Measurements from ENCODE around the gene LRRC8E. TPM values are rescaled to one million over a fixed set of nuclear protein-coding genes. Genes with fewer than 3 reads are reported as not detected.

LRRC8E gene
- total and polyA plus RNA-seq, 4 donors = 1.8 to 3.3 (median 2.4) TPM; not detected in 1

- Histone ChIP-seq H3K27ac (ENCODE audit: low read depth in 1 of 2, low read length in 2 of 2) (no peak overlapping the region), H3K4me1 (ENCODE audit: control insufficient read depth in 4 of 4, insufficient read depth in 4 of 4, low read length in 3 of 4) (no peaks in the 10 kb centered on the region), H3K9ac (ENCODE audit: low read depth in 1 of 2, low read length in 2 of 2) (no peak overlapping the region), H3K9me3 (ENCODE audit: control insufficient read depth in 4 of 4, low read length in 3 of 4) (no peaks in the 10 kb centered on the region), H3K36me3 (ENCODE audit: control insufficient read depth in 4 of 4, insufficient read depth in 3 of 4, low read depth in 1 of 4, low read length in 3 of 4) (no peaks in the 10 kb centered on the region), H3K4me3 (ENCODE audit: low read depth in 1 of 3, low read length in 3 of 3) (no peak overlapping the region), H3K27me3 (ENCODE audit: control insufficient read depth in 4 of 4, insufficient read depth in 4 of 4, low read length in 3 of 4) (no peaks in the 10 kb centered on the region)
- 94% methylated on average over 19 of the region's 19 CpGs for WGBS
- DNase-seq (ENCODE audit: low spot score) = no peak
- TF ChIP-seq, protein P1, sequence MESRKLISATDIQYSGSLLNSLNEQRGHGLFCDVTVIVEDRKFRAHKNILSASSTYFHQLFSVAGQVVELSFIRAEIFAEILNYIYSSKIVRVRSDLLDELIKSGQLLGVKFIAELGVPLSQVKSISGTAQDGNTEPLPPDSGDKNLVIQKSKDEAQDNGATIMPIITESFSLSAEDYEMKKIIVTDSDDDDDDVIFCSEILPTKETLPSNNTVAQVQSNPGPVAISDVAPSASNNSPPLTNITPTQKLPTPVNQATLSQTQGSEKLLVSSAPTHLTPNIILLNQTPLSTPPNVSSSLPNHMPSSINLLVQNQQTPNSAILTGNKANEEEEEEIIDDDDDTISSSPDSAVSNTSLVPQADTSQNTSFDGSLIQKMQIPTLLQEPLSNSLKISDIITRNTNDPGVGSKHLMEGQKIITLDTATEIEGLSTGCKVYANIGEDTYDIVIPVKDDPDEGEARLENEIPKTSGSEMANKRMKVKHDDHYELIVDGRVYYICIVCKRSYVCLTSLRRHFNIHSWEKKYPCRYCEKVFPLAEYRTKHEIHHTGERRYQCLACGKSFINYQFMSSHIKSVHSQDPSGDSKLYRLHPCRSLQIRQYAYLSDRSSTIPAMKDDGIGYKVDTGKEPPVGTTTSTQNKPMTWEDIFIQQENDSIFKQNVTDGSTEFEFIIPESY (IDR thresholded peaks at IDR 0.05) = no peak
- TF ChIP-seq SP1 (IDR thresholded peaks at IDR 0.05) (no peak), TAF1 (conservative IDR thresholded peaks at IDR 0.05) (no peak), EGR1 (IDR thresholded peaks at IDR 0.05; ENCODE audit: low read depth in 2 of 2) (no peak), YY1 (IDR thresholded peaks at IDR 0.05) (no peak), HNF4A (conservative IDR thresholded peaks at IDR 0.05) (no peak), RXRA (IDR thresholded peaks at IDR 0.05) (no peak), GABPA (IDR thresholded peaks at IDR 0.05 in 1 of 2, conservative IDR thresholded peaks at IDR 0.05 in 1 of 2) (no peak), RAD21 (IDR thresholded peaks at IDR 0.05) (no peak)
- TF ChIP-seq, protein P2, sequence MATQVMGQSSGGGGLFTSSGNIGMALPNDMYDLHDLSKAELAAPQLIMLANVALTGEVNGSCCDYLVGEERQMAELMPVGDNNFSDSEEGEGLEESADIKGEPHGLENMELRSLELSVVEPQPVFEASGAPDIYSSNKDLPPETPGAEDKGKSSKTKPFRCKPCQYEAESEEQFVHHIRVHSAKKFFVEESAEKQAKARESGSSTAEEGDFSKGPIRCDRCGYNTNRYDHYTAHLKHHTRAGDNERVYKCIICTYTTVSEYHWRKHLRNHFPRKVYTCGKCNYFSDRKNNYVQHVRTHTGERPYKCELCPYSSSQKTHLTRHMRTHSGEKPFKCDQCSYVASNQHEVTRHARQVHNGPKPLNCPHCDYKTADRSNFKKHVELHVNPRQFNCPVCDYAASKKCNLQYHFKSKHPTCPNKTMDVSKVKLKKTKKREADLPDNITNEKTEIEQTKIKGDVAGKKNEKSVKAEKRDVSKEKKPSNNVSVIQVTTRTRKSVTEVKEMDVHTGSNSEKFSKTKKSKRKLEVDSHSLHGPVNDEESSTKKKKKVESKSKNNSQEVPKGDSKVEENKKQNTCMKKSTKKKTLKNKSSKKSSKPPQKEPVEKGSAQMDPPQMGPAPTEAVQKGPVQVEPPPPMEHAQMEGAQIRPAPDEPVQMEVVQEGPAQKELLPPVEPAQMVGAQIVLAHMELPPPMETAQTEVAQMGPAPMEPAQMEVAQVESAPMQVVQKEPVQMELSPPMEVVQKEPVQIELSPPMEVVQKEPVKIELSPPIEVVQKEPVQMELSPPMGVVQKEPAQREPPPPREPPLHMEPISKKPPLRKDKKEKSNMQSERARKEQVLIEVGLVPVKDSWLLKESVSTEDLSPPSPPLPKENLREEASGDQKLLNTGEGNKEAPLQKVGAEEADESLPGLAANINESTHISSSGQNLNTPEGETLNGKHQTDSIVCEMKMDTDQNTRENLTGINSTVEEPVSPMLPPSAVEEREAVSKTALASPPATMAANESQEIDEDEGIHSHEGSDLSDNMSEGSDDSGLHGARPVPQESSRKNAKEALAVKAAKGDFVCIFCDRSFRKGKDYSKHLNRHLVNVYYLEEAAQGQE (IDR thresholded peaks at IDR 0.05) = no peak
- TF ChIP-seq, protein P3, sequence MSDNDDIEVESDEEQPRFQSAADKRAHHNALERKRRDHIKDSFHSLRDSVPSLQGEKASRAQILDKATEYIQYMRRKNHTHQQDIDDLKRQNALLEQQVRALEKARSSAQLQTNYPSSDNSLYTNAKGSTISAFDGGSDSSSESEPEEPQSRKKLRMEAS (IDR thresholded peaks at IDR 0.05) = no peak
Measured at GRCh38 chr19:7846155-7846646, 42.1 kb upstream of the LRRC8E start.

GRCh38 chr19:7847664-7848063 is 40.6 kb upstream of the LRRC8E start:
- Histone ChIP-seq H3K4me3 (ENCODE audit: low read depth in 1 of 3, low read length in 3 of 3) (no peak overlapping the region), H3K36me3 (ENCODE audit: control insufficient read depth in 4 of 4, insufficient read depth in 3 of 4, low read depth in 1 of 4, low read length in 3 of 4) (no peaks in the 10 kb centered on the region), H3K4me1 (ENCODE audit: control insufficient read depth in 4 of 4, insufficient read depth in 4 of 4, low read length in 3 of 4) (no peaks in the 10 kb centered on the region), H3K27me3 (ENCODE audit: control insufficient read depth in 4 of 4, insufficient read depth in 4 of 4, low read length in 3 of 4) (no peaks in the 10 kb centered on the region), H3K9ac (ENCODE audit: low read depth in 1 of 2, low read length in 2 of 2) (no peak overlapping the region), H3K27ac (ENCODE audit: low read depth in 1 of 2, low read length in 2 of 2) (no peak overlapping the region), H3K9me3 (ENCODE audit: control insufficient read depth in 4 of 4, low read length in 3 of 4) (no peaks in the 10 kb centered on the region)
- TF ChIP-seq FOXA2 (IDR thresholded peaks at IDR 0.05) = no peak
- TF ChIP-seq, protein P2 (IDR thresholded peaks at IDR 0.05) = no peak
- no peak for TF ChIP-seq YY1 (IDR thresholded peaks at IDR 0.05)
- no peak for TF ChIP-seq SP1 (IDR thresholded peaks at IDR 0.05)
- no peak for TF ChIP-seq RAD21 (IDR thresholded peaks at IDR 0.05)
- no peak for TF ChIP-seq RXRA (IDR thresholded peaks at IDR 0.05)
- TF ChIP-seq, protein P3 (IDR thresholded peaks at IDR 0.05) = no peak
- TF ChIP-seq, protein P1 (IDR thresholded peaks at IDR 0.05) = no peak
- 96% methylated on average over 23 of the region's 23 CpGs for WGBS
- no peak for DNase-seq (ENCODE audit: low spot score)
